GM06990 (cell line): ENCODE results near the gene FOXN3.

Experiments used
- DNase-seq: peaks from one replicate; pipeline ENCODE4 v3.0.0-alpha.2; 2011; ENCODE audit not compliant: insufficient read length; ENCODE audit errors: extremely low read depth
- H3K27me3 ChIP-seq: replicated peaks from 2 replicates; pipeline ENCODE4 v1.6.0; 2011; ENCODE audit warnings: low read length; ENCODE audit not compliant: control insufficient read depth, insufficient read depth
- H3K36me3 ChIP-seq: 2 replicates; pipeline ENCODE4 v1.5.1; 2011; ENCODE audit warnings: low read length; ENCODE audit not compliant: control insufficient read depth, insufficient read depth
- H3K4me3 ChIP-seq: replicated peaks from 2 replicates; pipeline ENCODE4 v1.5.1; 2011; ENCODE audit warnings: low read depth, mild to moderate bottlenecking, control low read depth, low read length
- TF ChIP-seq, protein P1 (sequence below): IDR thresholded peaks from 2 replicates; pipeline ENCODE4 v1.5.1; 2011; ENCODE audit warnings: low read length, control low read depth, mild to moderate bottlenecking, inconsistent platforms; ENCODE audit not compliant: insufficient read depth, poor library complexity, severe bottlenecking

Gene FOXN3

GRCh38 chr14:89440986-89441909 is 24.2 kb upstream of the FOXN3 start:
- Histone ChIP-seq H3K27me3 (no peaks in the 10 kb centered on the region), H3K36me3 (no peaks in the 10 kb centered on the region), H3K4me3 (no peak overlapping the region)
- DNase-seq: no peak
- TF ChIP-seq, protein P1, sequence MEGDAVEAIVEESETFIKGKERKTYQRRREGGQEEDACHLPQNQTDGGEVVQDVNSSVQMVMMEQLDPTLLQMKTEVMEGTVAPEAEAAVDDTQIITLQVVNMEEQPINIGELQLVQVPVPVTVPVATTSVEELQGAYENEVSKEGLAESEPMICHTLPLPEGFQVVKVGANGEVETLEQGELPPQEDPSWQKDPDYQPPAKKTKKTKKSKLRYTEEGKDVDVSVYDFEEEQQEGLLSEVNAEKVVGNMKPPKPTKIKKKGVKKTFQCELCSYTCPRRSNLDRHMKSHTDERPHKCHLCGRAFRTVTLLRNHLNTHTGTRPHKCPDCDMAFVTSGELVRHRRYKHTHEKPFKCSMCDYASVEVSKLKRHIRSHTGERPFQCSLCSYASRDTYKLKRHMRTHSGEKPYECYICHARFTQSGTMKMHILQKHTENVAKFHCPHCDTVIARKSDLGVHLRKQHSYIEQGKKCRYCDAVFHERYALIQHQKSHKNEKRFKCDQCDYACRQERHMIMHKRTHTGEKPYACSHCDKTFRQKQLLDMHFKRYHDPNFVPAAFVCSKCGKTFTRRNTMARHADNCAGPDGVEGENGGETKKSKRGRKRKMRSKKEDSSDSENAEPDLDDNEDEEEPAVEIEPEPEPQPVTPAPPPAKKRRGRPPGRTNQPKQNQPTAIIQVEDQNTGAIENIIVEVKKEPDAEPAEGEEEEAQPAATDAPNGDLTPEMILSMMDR: no peak

DNA sequence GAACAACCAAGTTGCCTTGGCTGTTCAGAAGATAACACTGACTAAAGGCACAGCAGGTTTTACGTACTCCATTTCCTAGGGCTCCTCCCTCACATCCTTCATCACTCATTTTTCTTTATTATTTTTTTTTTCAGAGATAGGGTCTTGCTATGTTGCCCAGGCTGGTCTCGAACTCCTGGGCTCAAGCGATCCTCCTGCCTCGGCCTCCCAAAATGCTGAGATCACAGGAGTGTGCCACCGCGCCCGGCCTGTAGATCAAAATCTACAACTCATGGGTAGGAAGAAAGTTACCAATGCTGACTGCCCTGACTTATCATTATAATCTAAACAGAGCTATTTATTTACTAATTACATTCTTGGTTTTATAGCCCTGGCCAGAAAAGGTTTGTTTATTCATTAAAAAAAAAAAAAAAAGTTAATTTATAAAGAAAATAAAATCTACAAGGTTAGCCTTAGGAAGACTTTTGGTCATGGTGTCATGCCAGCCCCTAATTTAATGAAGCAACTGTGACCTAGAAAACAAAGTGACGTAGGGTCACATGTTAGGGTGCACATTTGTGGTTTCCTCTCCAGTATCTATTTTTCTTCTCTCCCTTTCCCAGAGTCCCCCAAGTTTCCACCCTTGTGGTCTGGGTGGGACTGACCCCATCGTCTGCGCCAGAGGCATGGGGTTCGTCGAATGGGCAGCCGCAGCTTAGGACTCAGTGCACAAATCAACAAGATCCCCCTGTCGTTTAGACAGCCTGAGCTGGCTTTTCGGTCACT is 19.0 kb upstream of the FOXN3 start:
- Histone ChIP-seq H3K4me3 (no peak overlapping the region), H3K36me3 (no peaks in the 10 kb centered on the region), H3K27me3 (no peaks in the 10 kb centered on the region)
- no peak for DNase-seq
- TF ChIP-seq, protein P1: no peak

DNA sequence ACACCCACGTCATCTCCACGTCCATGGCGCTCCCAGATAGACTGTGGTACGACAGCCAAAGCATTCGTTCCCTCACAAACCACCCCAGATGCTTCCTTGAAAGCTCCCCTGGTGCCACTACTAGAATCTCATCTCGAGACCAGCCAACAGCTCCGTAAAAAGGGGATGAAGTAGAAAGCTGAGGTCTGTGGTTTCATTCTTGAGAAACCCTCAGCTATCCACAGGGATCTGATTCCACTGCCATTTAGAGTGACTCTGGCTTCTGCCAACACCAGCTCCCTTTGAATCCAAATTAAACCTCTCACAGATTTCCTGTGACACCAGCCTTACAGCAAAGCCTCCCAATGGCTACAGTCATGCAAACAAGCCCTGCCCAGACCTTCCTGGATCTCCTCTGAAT is 18.5 kb upstream of the FOXN3 start:
- TF ChIP-seq, protein P1: no peak
- no peaks in the 10 kb centered on the region for H3K27me3 ChIP-seq
- no peaks in the 10 kb centered on the region for H3K36me3 ChIP-seq
- no peak for DNase-seq
- H3K4me3 ChIP-seq: no peak overlapping the region

GRCh38 chr14:89432226-89432625 is 15.2 kb upstream of the FOXN3 start:
- Histone ChIP-seq H3K36me3 (no peaks in the 10 kb centered on the region), H3K4me3 (no peak overlapping the region), H3K27me3 (no peaks in the 10 kb centered on the region)
- no peak for DNase-seq
- TF ChIP-seq, protein P1: no peak

DNA sequence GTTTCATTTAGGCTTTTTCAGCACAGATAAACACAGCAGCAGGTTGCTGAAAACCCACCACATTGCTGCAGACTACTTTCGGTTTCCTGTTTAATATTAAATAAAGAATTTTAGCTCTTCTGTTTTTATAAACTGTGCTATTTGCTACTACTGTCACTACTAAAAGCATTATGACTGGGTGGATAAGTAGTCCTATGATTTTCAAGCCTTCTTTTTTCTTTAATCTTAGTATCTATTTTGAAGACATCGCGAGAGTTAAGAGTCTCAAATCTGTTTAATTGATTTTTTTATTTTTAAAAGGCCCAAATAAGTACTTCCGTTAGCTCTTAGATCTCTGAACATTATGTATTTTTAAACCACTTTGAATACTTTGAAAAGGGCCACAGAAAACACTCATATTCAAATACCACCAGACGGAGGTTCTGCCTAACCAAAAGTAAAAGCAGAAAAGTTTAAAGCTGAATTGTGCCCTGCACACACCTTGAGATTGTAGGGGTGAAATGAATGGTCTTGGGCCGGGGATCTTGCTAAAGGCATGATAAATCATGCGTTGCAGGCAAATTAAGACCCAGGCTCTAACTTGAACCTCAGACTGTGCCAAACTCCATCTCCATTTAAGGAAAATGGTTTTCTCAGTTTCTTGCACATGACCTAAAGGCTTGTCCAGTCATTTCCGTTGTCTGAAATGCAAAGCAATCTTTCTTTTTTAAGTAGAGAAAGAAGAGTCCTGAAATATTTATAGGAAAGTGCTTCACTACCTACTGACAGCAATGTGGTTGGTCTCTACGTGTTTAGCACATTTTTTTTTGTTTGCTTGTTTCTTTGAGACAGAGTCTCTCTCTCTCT is 13.6 kb upstream of the FOXN3 start:
- peak; percentile 83 for DNase-seq
- TF ChIP-seq, protein P1: no peak
- peak overlapping the region; percentile 59 for H3K4me3 ChIP-seq

More for the DNA sequence above, 13.6 kb upstream of the FOXN3 start:
- Histone ChIP-seq H3K36me3 (no peaks in the 10 kb centered on the region), H3K27me3 (no peaks in the 10 kb centered on the region)
